ENCODE results near the gene MSI2. TPM values are rescaled to one million over a fixed set of nuclear protein-coding genes. Genes with fewer than 3 reads are reported as not detected.

Gene MSI2
- total RNA-seq, 1 donor from 2014 or later = 181 TPM

GRCh38 chr17:57366558-57367351 is 110.4 kb downstream of the MSI2 start:
- Mint-ChIP-seq H3K9me3 (no peaks in the 10 kb centered on the region), H3K27me3 (ENCODE audit: low read depth) (no peaks in the 10 kb centered on the region), H3K36me3 (ENCODE audit: low read depth) (peaks cover 7% of the 10 kb centered on the region), H3K27ac (no peak overlapping the region), H3K4me1 (ENCODE audit: low read depth) (peaks cover 21% of the 10 kb centered on the region), H3K4me3 (ENCODE audit: low read depth) (no peak overlapping the region)
- no peak for DNase-seq (ENCODE audit: low spot score)
- intact Hi-C loops (cut with micrococcal nuclease) = no loop called here

- no peaks in the 10 kb centered on the region for H3K27me3 Mint-ChIP-seq (ENCODE audit: low read depth)
- H3K4me3 Mint-ChIP-seq (ENCODE audit: low read depth) = no peak overlapping the region
- H3K27ac Mint-ChIP-seq = no peak overlapping the region
- H3K9me3 Mint-ChIP-seq = peaks cover 16% of the 10 kb centered on the region
- DNase-seq (ENCODE audit: low spot score) = no peak
- H3K36me3 Mint-ChIP-seq (ENCODE audit: low read depth) = peaks cover 20% of the 10 kb centered on the region
- H3K4me1 Mint-ChIP-seq (ENCODE audit: low read depth) = peaks cover 21% of the 10 kb centered on the region
- intact Hi-C loops (cut with micrococcal nuclease) = no loop called here
These were observed 112.5 kb downstream of the MSI2 start for GRCh38 chr17:57368637-57369336.

- Mint-ChIP-seq H3K27ac (no peak overlapping the region), H3K36me3 (ENCODE audit: low read depth) (peaks cover 26% of the 10 kb centered on the region), H3K4me3 (ENCODE audit: low read depth) (no peak overlapping the region), H3K9me3 (peaks cover 22% of the 10 kb centered on the region), H3K4me1 (ENCODE audit: low read depth) (peaks cover 21% of the 10 kb centered on the region), H3K27me3 (ENCODE audit: low read depth) (no peaks in the 10 kb centered on the region)
- intact Hi-C loops (cut with micrococcal nuclease) = no loop called here
- no peak for DNase-seq (ENCODE audit: low spot score)
These were observed 113.2 kb downstream of the MSI2 start for GRCh38 chr17:57369509-57369945.

GRCh38 chr17:57370037-57370581 is 113.8 kb downstream of the MSI2 start:
- DNase-seq (ENCODE audit: low spot score) = no peak
- Mint-ChIP-seq H3K36me3 (ENCODE audit: low read depth) (peaks cover 29% of the 10 kb centered on the region), H3K9me3 (peaks cover 22% of the 10 kb centered on the region), H3K4me1 (ENCODE audit: low read depth) (peaks cover 20% of the 10 kb centered on the region), H3K4me3 (ENCODE audit: low read depth) (no peak overlapping the region), H3K27me3 (ENCODE audit: low read depth) (no peaks in the 10 kb centered on the region), H3K27ac (no peak overlapping the region)
- intact Hi-C loops (cut with micrococcal nuclease) = no loop called here

GRCh38 chr17:57370619-57371018 is 114.3 kb downstream of the MSI2 start:
- Mint-ChIP-seq H3K36me3 (ENCODE audit: low read depth) (peaks cover 31% of the 10 kb centered on the region), H3K27ac (no peak overlapping the region)

GRCh38 chr17:57372156-57372555 is 115.8 kb downstream of the MSI2 start:
- peaks cover 33% of the 10 kb centered on the region for H3K36me3 Mint-ChIP-seq (ENCODE audit: low read depth)
- H3K4me3 Mint-ChIP-seq (ENCODE audit: low read depth) = no peak overlapping the region
- H3K9me3 Mint-ChIP-seq = peaks cover 22% of the 10 kb centered on the region
- no peaks in the 10 kb centered on the region for H3K27me3 Mint-ChIP-seq (ENCODE audit: low read depth)
- no peak for DNase-seq (ENCODE audit: low spot score)
- peak overlapping the region; percentile 10 for H3K27ac Mint-ChIP-seq
- intact Hi-C loops (cut with micrococcal nuclease) = no loop called here
- H3K4me1 Mint-ChIP-seq (ENCODE audit: low read depth) = peaks cover 13% of the 10 kb centered on the region

More at GRCh38 chr17:57370619-57371018, 114.3 kb downstream of the MSI2 start:
- H3K9me3 Mint-ChIP-seq = peaks cover 22% of the 10 kb centered on the region
- H3K27me3 Mint-ChIP-seq (ENCODE audit: low read depth) = no peaks in the 10 kb centered on the region
- intact Hi-C loops (cut with micrococcal nuclease) = no loop called here
- H3K4me3 Mint-ChIP-seq (ENCODE audit: low read depth) = no peak overlapping the region
- H3K4me1 Mint-ChIP-seq (ENCODE audit: low read depth) = peaks cover 16% of the 10 kb centered on the region
- no peak for DNase-seq (ENCODE audit: low spot score)

- no peak overlapping the region for H3K27ac Mint-ChIP-seq
- DNase-seq (ENCODE audit: low spot score) = no peak
- intact Hi-C loops (cut with micrococcal nuclease) = no loop called here
- H3K27me3 Mint-ChIP-seq (ENCODE audit: low read depth) = no peaks in the 10 kb centered on the region
- no peak overlapping the region for H3K4me3 Mint-ChIP-seq (ENCODE audit: low read depth)
- H3K4me1 Mint-ChIP-seq (ENCODE audit: low read depth) = peaks cover 13% of the 10 kb centered on the region
- H3K9me3 Mint-ChIP-seq = peaks cover 22% of the 10 kb centered on the region
- H3K36me3 Mint-ChIP-seq (ENCODE audit: low read depth) = peaks cover 33% of the 10 kb centered on the region
These were observed 116.7 kb downstream of the MSI2 start for GRCh38 chr17:57373048-57373447.

- H3K27ac Mint-ChIP-seq = no peak overlapping the region
- DNase-seq (ENCODE audit: low spot score) = no peak
- peaks cover 33% of the 10 kb centered on the region for H3K36me3 Mint-ChIP-seq (ENCODE audit: low read depth)
- peaks cover 9% of the 10 kb centered on the region for H3K4me1 Mint-ChIP-seq (ENCODE audit: low read depth)
- H3K9me3 Mint-ChIP-seq = peaks cover 22% of the 10 kb centered on the region
- H3K27me3 Mint-ChIP-seq (ENCODE audit: low read depth) = no peaks in the 10 kb centered on the region
- intact Hi-C loops (cut with micrococcal nuclease) = no loop called here
- no peak overlapping the region for H3K4me3 Mint-ChIP-seq (ENCODE audit: low read depth)
These were observed 117.4 kb downstream of the MSI2 start for GRCh38 chr17:57373756-57374155.

- Mint-ChIP-seq H3K36me3 (ENCODE audit: low read depth) (peaks cover 35% of the 10 kb centered on the region), H3K9me3 (peaks cover 22% of the 10 kb centered on the region), H3K4me3 (ENCODE audit: low read depth) (no peak overlapping the region), H3K27me3 (ENCODE audit: low read depth) (no peaks in the 10 kb centered on the region), H3K27ac (no peak overlapping the region), H3K4me1 (ENCODE audit: low read depth) (peaks cover 8% of the 10 kb centered on the region)
- intact Hi-C loops (cut with micrococcal nuclease) = no loop called here
- no peak for DNase-seq (ENCODE audit: low spot score)
These were observed 118.9 kb downstream of the MSI2 start for GRCh38 chr17:57375040-57375769.

GRCh38 chr17:57375770-57376225 is 119.5 kb downstream of the MSI2 start:
- no peak overlapping the region for H3K4me3 Mint-ChIP-seq (ENCODE audit: low read depth)
- H3K36me3 Mint-ChIP-seq (ENCODE audit: low read depth) = peaks cover 35% of the 10 kb centered on the region
- DNase-seq (ENCODE audit: low spot score) = no peak
- H3K27me3 Mint-ChIP-seq (ENCODE audit: low read depth) = no peaks in the 10 kb centered on the region
- intact Hi-C loops (cut with micrococcal nuclease) = no loop called here
- H3K9me3 Mint-ChIP-seq = peaks cover 22% of the 10 kb centered on the region
- H3K4me1 Mint-ChIP-seq (ENCODE audit: low read depth) = peaks cover 8% of the 10 kb centered on the region
- no peak overlapping the region for H3K27ac Mint-ChIP-seq

- Mint-ChIP-seq H3K27me3 (ENCODE audit: low read depth) (no peaks in the 10 kb centered on the region), H3K9me3 (peaks cover 22% of the 10 kb centered on the region), H3K27ac (no peak overlapping the region), H3K4me3 (ENCODE audit: low read depth) (no peak overlapping the region), H3K36me3 (ENCODE audit: low read depth) (peaks cover 37% of the 10 kb centered on the region), H3K4me1 (ENCODE audit: low read depth) (peaks cover 10% of the 10 kb centered on the region)
- intact Hi-C loops (cut with micrococcal nuclease) = no loop called here
- no peak for DNase-seq (ENCODE audit: low spot score)
These were observed 120.8 kb downstream of the MSI2 start for GRCh38 chr17:57377094-57377493.

- Mint-ChIP-seq H3K4me3 (ENCODE audit: low read depth) (no peak overlapping the region), H3K36me3 (ENCODE audit: low read depth) (peaks cover 32% of the 10 kb centered on the region), H3K4me1 (ENCODE audit: low read depth) (peaks cover 13% of the 10 kb centered on the region), H3K9me3 (peaks cover 6% of the 10 kb centered on the region), H3K27me3 (ENCODE audit: low read depth) (no peaks in the 10 kb centered on the region), H3K27ac (peak overlapping the region; percentile 35)
- intact Hi-C loops (cut with micrococcal nuclease) = no loop called here
- DNase-seq (ENCODE audit: low spot score) = no peak
These were observed 123.0 kb downstream of the MSI2 start for GRCh38 chr17:57379237-57379894.

All from activated T-helper 2 cell treated with anti-CD3 and anti-CD28 coated beads, Interferon-gamma antibody, Interleukin-2, Interleukin-4, amounts not matched to agents 10 μg/mL and 5 μg/mL and 100 μg/mL, durations not matched to agents 14 hours and 24 hours and 36 hours (primary cell).